Measurements from ENCODE around the gene PPP1R9A.

Gene PPP1R9A

DNA sequence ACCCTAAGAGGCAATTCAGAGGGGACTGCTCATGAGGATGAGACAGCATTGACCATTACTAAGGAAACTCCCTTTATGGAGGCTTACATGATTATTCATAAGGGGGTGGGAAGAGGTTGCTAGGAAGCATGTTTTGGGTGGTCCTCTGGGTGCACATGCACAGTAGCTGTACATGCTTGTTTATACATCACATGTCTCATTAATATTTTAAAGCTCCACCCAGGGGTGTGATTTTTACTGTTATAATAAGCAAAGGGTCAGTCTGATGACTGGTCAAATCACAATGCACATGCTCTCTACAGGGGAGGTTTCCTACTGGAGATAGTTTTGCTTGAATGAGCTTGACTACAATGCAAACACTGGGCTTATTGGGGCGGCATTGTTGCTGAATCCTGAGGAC is 23.8 kb upstream of the PPP1R9A start:
- no peak for ATAC-seq

GRCh38 chr7:94888551-94888950 is 18.8 kb upstream of the PPP1R9A start:
- no peak for TF ChIP-seq ARNTL (CRISPR knock-in tag; IDR thresholded peaks at IDR 0.05; ENCODE audit: borderline replicate concordance, low read depth)
- TF ChIP-seq RARB (CRISPR knock-in tag; IDR thresholded peaks at IDR 0.05) = no peak
- no peak for TF ChIP-seq ZFP3 (CRISPR knock-in tag; IDR thresholded peaks at IDR 0.05)
- TF ChIP-seq ZNF565 (CRISPR knock-in tag; conservative IDR thresholded peaks at IDR 0.05; ENCODE audit: low read depth) = no peak
- TF ChIP-seq, protein P1, sequence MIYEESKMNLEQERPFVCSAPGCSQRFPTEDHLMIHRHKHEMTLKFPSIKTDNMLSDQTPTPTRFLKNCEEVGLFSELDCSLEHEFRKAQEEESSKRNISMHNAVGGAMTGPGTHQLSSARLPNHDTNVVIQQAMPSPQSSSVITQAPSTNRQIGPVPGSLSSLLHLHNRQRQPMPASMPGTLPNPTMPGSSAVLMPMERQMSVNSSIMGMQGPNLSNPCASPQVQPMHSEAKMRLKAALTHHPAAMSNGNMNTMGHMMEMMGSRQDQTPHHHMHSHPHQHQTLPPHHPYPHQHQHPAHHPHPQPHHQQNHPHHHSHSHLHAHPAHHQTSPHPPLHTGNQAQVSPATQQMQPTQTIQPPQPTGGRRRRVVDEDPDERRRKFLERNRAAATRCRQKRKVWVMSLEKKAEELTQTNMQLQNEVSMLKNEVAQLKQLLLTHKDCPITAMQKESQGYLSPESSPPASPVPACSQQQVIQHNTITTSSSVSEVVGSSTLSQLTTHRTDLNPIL (CRISPR knock-in tag; IDR thresholded peaks at IDR 0.05; ENCODE audit: low read depth) = no peak
- TF ChIP-seq CSRNP3 (CRISPR knock-in tag; IDR thresholded peaks at IDR 0.05) = no peak
- TF ChIP-seq, protein P2, sequence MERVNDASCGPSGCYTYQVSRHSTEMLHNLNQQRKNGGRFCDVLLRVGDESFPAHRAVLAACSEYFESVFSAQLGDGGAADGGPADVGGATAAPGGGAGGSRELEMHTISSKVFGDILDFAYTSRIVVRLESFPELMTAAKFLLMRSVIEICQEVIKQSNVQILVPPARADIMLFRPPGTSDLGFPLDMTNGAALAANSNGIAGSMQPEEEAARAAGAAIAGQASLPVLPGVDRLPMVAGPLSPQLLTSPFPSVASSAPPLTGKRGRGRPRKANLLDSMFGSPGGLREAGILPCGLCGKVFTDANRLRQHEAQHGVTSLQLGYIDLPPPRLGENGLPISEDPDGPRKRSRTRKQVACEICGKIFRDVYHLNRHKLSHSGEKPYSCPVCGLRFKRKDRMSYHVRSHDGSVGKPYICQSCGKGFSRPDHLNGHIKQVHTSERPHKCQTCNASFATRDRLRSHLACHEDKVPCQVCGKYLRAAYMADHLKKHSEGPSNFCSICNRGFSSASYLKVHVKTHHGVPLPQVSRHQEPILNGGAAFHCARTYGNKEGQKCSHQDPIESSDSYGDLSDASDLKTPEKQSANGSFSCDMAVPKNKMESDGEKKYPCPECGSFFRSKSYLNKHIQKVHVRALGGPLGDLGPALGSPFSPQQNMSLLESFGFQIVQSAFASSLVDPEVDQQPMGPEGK (CRISPR knock-in tag; IDR thresholded peaks at IDR 0.05; ENCODE audit: borderline replicate concordance) = no peak
- TF ChIP-seq GLIS3 (CRISPR knock-in tag; IDR thresholded peaks at IDR 0.05) = no peak
- TF ChIP-seq ESRRG (CRISPR knock-in tag; IDR thresholded peaks at IDR 0.05) = no peak
- TF ChIP-seq ZNF8 (CRISPR knock-in tag; IDR thresholded peaks at IDR 0.05) = no peak
- no peak for TF ChIP-seq POU6F1 (CRISPR knock-in tag; IDR thresholded peaks at IDR 0.05; ENCODE audit: borderline replicate concordance, low read depth)
- no peak for TF ChIP-seq SNAI2 (CRISPR knock-in tag; IDR thresholded peaks at IDR 0.05)
- ATAC-seq = no peak

More for the DNA sequence above, 23.8 kb upstream of the PPP1R9A start:
- TF ChIP-seq ZNF70 (CRISPR knock-in tag; IDR thresholded peaks at IDR 0.05) (no peak), ISL1 (CRISPR knock-in tag; IDR thresholded peaks at IDR 0.05) (no peak), RARB (CRISPR knock-in tag; IDR thresholded peaks at IDR 0.05) (no peak), SNAI2 (CRISPR knock-in tag; IDR thresholded peaks at IDR 0.05) (no peak), ZNF8 (CRISPR knock-in tag; IDR thresholded peaks at IDR 0.05) (no peak), ZNF565 (CRISPR knock-in tag; conservative IDR thresholded peaks at IDR 0.05; ENCODE audit: low read depth) (no peak), TOX (CRISPR knock-in tag; IDR thresholded peaks at IDR 0.05; ENCODE audit: borderline replicate concordance) (no peak), ZFP30 (CRISPR knock-in tag; IDR thresholded peaks at IDR 0.05) (no peak), CSDC2 (CRISPR knock-in tag; IDR thresholded peaks at IDR 0.05) (no peak), ESRRG (CRISPR knock-in tag; IDR thresholded peaks at IDR 0.05) (no peak), TCF4 (CRISPR knock-in tag; IDR thresholded peaks at IDR 0.05; ENCODE audit: borderline replicate concordance) (no peak), GLIS3 (CRISPR knock-in tag; IDR thresholded peaks at IDR 0.05) (no peak)
- TF ChIP-seq, protein P2 (CRISPR knock-in tag; IDR thresholded peaks at IDR 0.05; ENCODE audit: borderline replicate concordance) = no peak

DNA sequence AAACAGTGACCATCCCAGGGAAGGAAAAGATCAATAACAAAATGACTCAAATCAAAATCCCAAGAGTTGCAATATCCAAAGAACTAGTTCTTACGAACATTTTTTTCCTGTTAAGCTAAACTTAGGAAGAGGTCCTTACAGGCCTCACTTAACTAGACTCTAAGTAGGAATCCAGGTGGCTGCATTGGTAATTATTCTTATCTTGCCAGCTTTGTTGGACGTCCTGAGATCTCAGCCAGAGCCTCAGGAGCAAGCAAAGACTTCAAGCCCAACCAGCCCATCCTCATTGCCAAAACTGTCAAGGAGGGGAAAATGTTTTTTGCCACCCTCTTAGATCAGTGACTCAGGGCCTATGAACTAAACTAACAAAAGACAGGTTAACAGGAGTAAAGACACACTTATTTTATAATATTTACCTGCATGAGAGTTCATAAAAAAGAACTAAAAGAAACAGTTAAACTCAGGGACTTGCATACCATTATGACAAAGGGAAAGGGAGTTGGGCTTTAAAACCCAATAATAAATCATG is 18.3 kb upstream of the PPP1R9A start:
- no peak for ATAC-seq
- TF ChIP-seq ZNF70 (CRISPR knock-in tag; IDR thresholded peaks at IDR 0.05) (no peak), OSR1 (CRISPR knock-in tag; IDR thresholded peaks at IDR 0.05) (no peak), SNAI2 (CRISPR knock-in tag; IDR thresholded peaks at IDR 0.05) (no peak), ZNF565 (CRISPR knock-in tag; conservative IDR thresholded peaks at IDR 0.05; ENCODE audit: low read depth) (no peak), GLIS3 (CRISPR knock-in tag; IDR thresholded peaks at IDR 0.05) (no peak), TCF4 (CRISPR knock-in tag; IDR thresholded peaks at IDR 0.05; ENCODE audit: borderline replicate concordance) (no peak)
- TF ChIP-seq, protein P2 (CRISPR knock-in tag; IDR thresholded peaks at IDR 0.05; ENCODE audit: borderline replicate concordance) = no peak

Data from SK-N-SH treated with all-trans-retinoic acid at 6 μM for 48 hours (cell line).